ENCODE measurements around the gene ERCC6L. TPM values are rescaled to one million over a fixed set of nuclear protein-coding genes. Genes with fewer than 3 reads are reported as not detected.

ERCC6L gene
- total RNA-seq (2014; rRNA removed; shearing (Covaris generic); ENCODE audit: low replicate concordance): 4.3 and 6.2 TPM in 2 replicates

GRCh38 chrX:72238721-72239475 is at the start of gene ERCC6L:
Gene ERCC6L (minus strand): TSS chrX:72239027. CDS start chrX:72238911, 116 bp downstream.
- peak; percentile 88 for DNase-seq
- no peaks in the 10 kb centered on the region for H3K27me3 ChIP-seq
- H3K9me3 ChIP-seq: no peaks in the 10 kb centered on the region
- no peaks in the 10 kb centered on the region for H3K36me3 ChIP-seq
- H3K4me3 ChIP-seq: peak within 1 kb of the TSS; percentile 70

DNA sequence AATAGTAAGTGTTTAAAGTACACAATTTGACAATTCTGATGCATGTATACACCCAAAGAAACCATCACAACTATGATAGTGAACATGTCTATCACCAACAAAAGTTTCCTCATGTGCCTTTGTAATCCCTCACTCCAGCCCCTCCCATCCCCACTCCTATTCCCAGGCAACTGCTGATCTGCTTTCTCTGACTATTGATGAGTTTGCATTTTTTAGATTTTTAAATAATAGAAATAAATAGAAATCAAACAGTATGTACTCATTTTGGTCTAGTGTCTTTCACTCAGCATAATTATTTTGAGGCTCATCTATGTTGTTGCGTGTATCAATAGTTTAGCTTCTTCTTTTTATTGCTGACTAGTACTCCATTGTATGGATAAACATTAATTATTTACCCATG is 43.5 kb upstream of the ERCC6L start:
- no peaks in the 10 kb centered on the region for H3K9me3 ChIP-seq
- no peaks in the 10 kb centered on the region for H3K27me3 ChIP-seq
- no peak for DNase-seq
- no peak overlapping the region for H3K4me3 ChIP-seq
- no peaks in the 10 kb centered on the region for H3K36me3 ChIP-seq

GRCh38 chrX:72280321-72280845 is 41.6 kb upstream of the ERCC6L start:
- no peaks in the 10 kb centered on the region for H3K27me3 ChIP-seq
- peak; percentile 28 for DNase-seq
- H3K9me3 ChIP-seq: no peaks in the 10 kb centered on the region
- peaks cover 15% of the 10 kb centered on the region for H3K36me3 ChIP-seq
- H3K4me3 ChIP-seq: no peak overlapping the region

GRCh38 chrX:72276478-72276953 is 37.7 kb upstream of the ERCC6L start:
- DNase-seq: peak; percentile 4
- peaks cover 54% of the 10 kb centered on the region for H3K36me3 ChIP-seq

DNA sequence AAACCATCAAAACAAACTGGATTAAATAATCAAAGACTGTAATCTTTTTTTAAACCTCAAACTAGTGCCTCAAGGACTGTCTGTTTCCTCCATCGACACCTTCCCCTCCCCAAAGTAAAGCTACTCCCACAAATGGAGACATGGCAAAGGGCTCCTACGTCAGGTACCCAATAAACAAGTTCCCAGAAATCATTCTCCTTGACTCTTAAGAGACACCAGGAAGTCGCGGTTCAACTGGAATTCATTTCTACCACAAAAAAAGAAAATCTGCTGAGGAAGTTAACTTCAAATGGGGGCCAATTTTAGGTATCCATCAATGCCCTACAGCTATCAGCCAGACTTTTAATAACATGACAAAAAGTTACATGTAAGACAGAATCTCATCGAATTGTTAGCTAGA is 35.7 kb upstream of the ERCC6L start:
- DNase-seq: no peak
- peak overlapping the region; percentile 80 for H3K4me3 ChIP-seq
- H3K27me3 ChIP-seq: no peaks in the 10 kb centered on the region
- no peaks in the 10 kb centered on the region for H3K9me3 ChIP-seq
- H3K36me3 ChIP-seq: peaks cover 69% of the 10 kb centered on the region

More at GRCh38 chrX:72276478-72276953, 37.7 kb upstream of the ERCC6L start:
- peak overlapping the region; percentile 80 for H3K4me3 ChIP-seq
- no peaks in the 10 kb centered on the region for H3K9me3 ChIP-seq
- H3K27me3 ChIP-seq: no peaks in the 10 kb centered on the region

DNA sequence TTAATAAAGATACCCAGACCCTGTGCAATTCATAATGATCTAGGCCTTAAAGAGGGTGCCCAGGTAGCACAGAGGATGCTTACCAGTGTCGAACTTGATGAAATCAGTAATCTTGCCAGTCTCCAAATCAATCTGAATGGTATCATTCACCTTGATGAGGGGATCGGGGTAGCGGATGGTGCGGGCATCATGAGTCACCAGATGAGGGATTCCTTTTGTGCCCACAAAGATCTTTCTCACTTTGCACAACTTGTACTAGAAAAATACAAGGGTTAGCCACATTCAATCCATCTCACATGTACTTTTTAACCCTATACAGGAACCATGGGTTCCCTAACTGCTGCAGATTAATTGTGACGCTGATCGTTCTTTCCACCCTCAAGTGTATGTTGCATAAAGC is 34.9 kb upstream of the ERCC6L start:
- Histone ChIP-seq H3K4me3 (peak overlapping the region; percentile 80), H3K36me3 (peaks cover 75% of the 10 kb centered on the region), H3K27me3 (no peaks in the 10 kb centered on the region), H3K9me3 (no peaks in the 10 kb centered on the region)
- no peak for DNase-seq

DNA sequence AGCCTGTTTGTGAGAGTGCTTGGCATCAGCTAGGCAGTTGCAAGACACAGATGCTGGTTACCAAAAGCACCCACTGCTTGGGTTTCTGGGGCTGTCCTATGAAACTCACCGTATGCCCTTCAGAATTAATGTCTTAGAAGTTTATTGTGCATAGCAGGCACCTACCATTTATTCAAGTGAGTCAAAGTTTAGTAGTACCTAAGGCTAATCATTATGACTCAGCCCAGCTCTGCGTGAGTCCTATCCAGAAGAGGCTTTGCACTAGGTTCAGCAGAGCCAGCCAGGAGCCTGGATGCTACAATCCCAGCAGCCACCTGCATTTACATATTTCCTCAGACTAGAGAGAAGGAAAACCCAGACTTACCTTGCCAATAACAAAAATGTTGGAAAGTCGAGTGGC is 34.0 kb upstream of the ERCC6L start:
- H3K36me3 ChIP-seq: peaks cover 81% of the 10 kb centered on the region
- DNase-seq: peak; percentile 58
- no peaks in the 10 kb centered on the region for H3K9me3 ChIP-seq
- no peaks in the 10 kb centered on the region for H3K27me3 ChIP-seq
- no peak overlapping the region for H3K4me3 ChIP-seq

DNA sequence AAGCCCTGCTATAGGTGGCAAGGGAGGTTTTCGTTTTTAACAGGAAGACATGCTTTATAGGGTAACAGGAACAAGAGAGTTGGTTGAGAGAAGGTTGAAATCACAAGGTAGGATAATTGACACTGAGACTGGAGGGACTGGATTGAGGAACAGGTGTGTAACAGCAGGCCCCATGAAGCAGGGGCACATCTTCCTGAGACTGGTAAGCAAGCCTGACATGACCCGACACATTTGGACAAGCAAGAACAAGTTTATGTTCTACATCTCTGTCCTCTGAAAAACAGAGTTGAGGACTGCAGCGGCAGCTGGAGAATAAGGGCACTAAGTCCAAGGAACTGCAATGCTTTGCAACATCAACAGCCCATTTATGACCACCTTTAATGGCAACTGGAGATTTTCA is 33.0 kb upstream of the ERCC6L start:
- no peak for DNase-seq
- Histone ChIP-seq H3K36me3 (peaks cover 81% of the 10 kb centered on the region), H3K9me3 (no peaks in the 10 kb centered on the region), H3K27me3 (no peaks in the 10 kb centered on the region), H3K4me3 (no peak overlapping the region)

- Histone ChIP-seq H3K9me3 (no peaks in the 10 kb centered on the region), H3K27me3 (no peaks in the 10 kb centered on the region), H3K4me3 (no peak overlapping the region), H3K36me3 (peaks cover 75% of the 10 kb centered on the region)
- peak; percentile 25 for DNase-seq
Observed at GRCh38 chrX:72271091-72271788, 32.4 kb upstream of the ERCC6L start.

GRCh38 chrX:72270316-72270866 is 31.6 kb upstream of the ERCC6L start:
- peaks cover 67% of the 10 kb centered on the region for H3K36me3 ChIP-seq
- no peaks in the 10 kb centered on the region for H3K27me3 ChIP-seq
- H3K4me3 ChIP-seq: no peak overlapping the region
- DNase-seq: no peak
- no peaks in the 10 kb centered on the region for H3K9me3 ChIP-seq

DNA sequence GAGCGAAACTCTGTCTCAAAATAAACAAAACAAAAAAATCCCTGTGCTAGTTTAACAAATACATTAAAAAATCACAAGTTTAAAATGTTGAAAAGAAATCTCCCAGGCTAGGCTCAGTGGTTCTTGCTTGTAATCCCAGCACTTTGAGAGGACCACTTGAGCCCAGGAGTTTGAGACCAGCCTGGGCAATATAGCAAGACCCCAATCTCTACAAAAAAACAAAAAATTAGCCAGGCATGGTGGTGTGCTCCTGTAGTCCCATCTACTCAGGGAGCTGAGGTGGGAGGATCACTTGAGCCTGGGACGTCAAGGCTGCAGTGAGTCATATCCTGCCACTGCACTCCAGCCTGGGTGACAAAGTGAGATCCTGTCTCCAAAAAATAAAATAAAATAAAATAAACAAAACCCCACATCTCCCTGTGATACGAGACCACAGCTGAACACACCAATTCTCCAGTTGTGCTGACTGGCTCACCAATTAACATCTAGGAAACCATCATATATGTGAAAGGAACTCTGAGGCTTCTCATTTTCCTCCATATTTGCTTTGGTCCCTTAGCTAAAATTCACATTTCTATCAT is 30.9 kb upstream of the ERCC6L start:
- Histone ChIP-seq H3K27me3 (no peaks in the 10 kb centered on the region), H3K4me3 (no peak overlapping the region), H3K9me3 (no peaks in the 10 kb centered on the region), H3K36me3 (peaks cover 61% of the 10 kb centered on the region)
- peak; percentile 58 for DNase-seq

GRCh38 chrX:72268597-72269365 is 30.0 kb upstream of the ERCC6L start:
- peaks cover 51% of the 10 kb centered on the region for H3K36me3 ChIP-seq
- no peaks in the 10 kb centered on the region for H3K9me3 ChIP-seq
- H3K27me3 ChIP-seq: no peaks in the 10 kb centered on the region
- H3K4me3 ChIP-seq: no peak overlapping the region
- no peak for DNase-seq

GRCh38 chrX:72265263-72265662 is 26.4 kb upstream of the ERCC6L start:
- peaks cover 19% of the 10 kb centered on the region for H3K36me3 ChIP-seq
- H3K4me3 ChIP-seq: no peak overlapping the region
- H3K27me3 ChIP-seq: no peaks in the 10 kb centered on the region
- DNase-seq: no peak
- H3K9me3 ChIP-seq: no peaks in the 10 kb centered on the region

GRCh38 chrX:72262077-72262476 is 23.2 kb upstream of the ERCC6L start:
- Histone ChIP-seq H3K36me3 (no peaks in the 10 kb centered on the region), H3K27me3 (no peaks in the 10 kb centered on the region), H3K4me3 (no peak overlapping the region), H3K9me3 (no peaks in the 10 kb centered on the region)
- DNase-seq: no peak

DNA sequence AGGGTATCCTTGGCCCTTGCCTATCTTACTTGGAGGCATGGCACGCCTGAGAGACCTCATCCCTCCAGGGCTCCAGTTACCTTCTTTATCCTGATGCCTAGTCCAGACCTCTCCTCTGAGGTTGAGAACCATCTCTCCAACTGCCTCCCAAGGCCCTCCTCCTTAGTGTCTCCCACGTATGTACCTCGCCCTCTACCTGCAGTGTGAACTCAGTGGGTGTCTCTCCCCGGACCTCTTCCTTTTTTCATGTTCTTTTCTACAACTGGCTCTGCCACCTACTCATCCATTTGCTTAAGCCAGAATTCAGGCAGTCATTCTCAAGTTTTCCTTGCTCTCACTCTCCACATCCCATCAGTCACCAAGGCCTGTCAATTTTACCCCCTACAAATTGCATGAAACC is 21.6 kb upstream of the ERCC6L start:
- H3K4me3 ChIP-seq: no peak overlapping the region
- no peak for DNase-seq
- no peaks in the 10 kb centered on the region for H3K9me3 ChIP-seq
- no peaks in the 10 kb centered on the region for H3K27me3 ChIP-seq
- no peaks in the 10 kb centered on the region for H3K36me3 ChIP-seq

GRCh38 chrX:72258174-72258573 is 19.3 kb upstream of the ERCC6L start:
- H3K4me3 ChIP-seq: no peak overlapping the region
- H3K9me3 ChIP-seq: no peaks in the 10 kb centered on the region
- DNase-seq: peak; percentile 9
- no peaks in the 10 kb centered on the region for H3K36me3 ChIP-seq
- no peaks in the 10 kb centered on the region for H3K27me3 ChIP-seq

Measured in MG63 (cell line).